CMK (cell line): ENCODE measurements around the gene AP3S2.
"Not testable (repeated sequence)": the region's sequence is repeated elsewhere in the genome, so short reads cannot be mapped to it uniquely, and the experiment has no call there.

Experiments used
- DNase-seq: peaks from one replicate; pipeline ENCODE4 v3.0.0-alpha.2; 2010; ENCODE audit warnings: low read depth

Gene AP3S2

DNA sequence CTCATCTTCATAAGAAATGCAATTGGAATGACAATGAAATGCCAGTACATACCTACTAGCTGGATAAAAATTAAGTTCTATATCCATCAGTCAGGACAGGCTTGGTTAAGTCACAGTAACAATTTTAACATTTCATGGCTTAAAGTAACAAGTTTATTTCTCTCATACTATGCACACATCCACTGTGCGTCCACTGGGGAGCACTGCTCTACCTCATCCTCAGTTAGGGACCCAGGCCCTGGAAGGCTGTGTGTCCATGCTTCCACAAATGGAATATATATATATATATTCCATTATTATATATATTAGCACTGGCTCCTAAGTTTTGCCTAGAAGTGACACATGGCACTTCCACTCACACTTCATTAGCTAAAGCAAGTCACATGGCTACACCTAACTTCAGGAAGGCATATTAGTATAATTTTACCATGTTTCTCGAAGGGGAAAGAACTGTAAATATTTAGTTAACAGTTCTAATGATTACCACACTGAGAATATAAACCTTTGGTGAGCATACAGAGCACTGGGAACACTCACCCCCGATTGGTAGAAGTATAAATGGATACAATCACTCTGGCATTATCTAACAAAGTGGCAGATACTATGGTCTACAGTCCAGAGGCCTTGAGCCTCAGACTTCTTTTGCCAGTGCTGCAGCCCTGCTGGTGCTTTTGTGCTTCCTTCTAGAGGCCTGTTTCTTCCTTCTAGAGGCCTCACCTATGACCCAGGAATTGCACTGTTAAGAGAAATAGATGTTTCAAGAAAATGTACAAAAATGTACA, 28.6 kb downstream of the AP3S2 start:
- no peak for DNase-seq

DNA sequence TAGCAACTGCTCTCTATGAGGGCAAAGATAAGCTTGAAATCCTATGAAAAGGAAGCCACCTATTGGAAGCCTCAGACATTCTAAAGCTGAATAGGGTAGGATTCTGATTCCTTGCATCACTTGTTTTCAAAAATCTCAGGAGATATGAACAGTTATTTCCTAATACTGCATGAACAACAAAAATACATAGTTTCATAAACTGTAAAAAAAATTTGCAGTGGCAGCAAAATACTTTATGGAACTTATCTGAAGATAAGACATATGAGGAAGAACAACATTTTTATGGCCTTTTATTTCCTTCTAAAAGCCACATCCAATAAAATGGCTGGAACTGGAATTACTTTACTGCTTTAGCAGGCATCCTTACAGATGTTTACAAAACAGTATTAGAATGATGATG, 29.9 kb downstream of the AP3S2 start:
- no peak for DNase-seq

DNA sequence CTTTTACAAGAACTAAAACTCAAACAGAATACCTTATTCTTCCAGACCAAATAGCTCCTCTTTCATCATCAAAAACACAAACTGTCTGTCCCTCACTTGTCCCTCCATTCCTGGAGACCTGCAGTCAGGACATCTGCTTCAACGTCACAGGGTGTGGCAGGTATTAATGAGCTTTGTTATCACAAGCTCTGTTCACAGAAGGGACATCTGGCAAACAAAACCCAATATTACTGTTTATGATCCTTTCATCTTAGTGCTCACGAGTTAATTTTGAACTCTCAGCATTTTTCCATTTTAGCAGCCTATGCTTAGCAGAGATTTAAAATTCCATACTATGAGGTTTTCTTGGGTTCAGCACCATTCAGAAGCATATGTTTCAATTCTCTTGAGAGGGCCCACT, 32.9 kb downstream of the AP3S2 start:
- DNase-seq, result no peak

DNA sequence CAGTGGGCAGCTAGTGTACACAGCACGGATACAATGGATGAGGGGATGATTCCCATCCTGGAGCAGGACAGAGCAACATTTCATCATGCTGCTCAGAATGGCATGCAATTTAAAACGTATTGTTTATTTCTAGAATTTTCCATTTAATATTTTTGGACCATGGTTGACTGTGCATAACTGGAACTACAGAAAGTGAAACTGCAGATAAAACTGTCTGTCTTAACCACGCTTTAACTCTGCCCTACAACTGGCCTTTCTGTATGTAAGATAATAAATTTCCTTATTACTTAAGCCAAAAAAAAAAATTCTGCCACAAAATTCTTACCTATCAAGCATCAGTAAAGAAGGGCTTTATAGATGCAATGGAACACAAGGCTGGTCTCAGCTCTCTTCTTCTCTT, 33.4 kb downstream of the AP3S2 start:
- DNase-seq, result no peak

DNA sequence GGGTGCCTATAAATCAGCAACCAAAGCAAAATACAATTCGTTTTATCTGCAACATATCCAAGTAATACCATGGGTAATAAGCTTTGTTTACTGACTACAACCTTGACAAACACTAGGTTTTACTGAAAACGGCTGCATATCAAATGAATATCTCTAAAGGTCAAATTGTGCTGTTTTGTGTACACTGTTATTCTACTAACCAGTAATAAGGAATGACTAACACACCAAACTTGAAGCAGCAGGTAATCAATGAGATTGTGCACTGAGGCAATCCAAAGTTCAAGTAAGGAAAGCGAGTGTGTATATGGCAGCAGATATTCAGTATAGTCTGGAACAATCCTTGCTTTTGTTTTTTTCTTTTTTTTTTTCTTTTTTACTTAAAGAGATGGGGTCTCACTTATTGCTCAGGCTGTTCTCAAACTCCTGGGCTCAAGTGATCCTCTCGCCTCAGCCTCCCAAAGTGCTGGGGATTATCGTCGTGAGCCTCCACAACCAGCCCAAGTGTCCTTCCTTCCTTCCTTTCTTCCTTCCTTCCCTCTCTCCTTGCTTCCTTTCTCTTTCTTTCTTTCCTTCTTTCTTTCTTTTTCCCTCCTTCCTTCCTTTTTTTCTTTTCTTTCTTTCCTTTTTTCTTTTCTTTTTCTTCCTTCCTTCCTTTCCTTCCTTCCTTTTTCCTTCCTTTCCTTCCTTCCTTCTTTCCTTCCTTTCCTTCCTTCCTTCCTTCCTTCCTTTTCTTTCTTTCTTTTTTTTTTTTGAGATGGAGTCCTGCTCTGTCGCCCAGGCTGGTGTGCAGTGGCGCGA, 34.9 kb downstream of the AP3S2 start:
- no peak for DNase-seq

DNA sequence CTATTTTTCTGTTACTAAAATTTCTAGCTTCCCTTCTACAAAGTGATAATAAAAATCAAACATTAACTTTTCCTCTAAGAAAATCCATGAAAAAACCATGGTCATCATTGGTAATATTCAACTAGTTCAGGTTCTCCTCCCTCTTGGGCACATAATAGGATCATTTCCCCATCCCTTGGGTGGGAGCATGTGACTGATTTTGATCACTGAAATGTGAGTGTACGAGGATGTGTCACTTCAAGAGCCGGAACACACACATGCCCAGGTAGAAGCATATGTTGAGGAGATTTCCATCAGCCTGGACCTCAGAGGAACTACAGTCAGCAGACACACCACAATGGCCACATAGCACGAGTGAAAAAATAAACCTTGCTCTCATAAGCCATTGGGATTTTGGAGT, 36.1 kb downstream of the AP3S2 start:
- no peak for DNase-seq

DNA sequence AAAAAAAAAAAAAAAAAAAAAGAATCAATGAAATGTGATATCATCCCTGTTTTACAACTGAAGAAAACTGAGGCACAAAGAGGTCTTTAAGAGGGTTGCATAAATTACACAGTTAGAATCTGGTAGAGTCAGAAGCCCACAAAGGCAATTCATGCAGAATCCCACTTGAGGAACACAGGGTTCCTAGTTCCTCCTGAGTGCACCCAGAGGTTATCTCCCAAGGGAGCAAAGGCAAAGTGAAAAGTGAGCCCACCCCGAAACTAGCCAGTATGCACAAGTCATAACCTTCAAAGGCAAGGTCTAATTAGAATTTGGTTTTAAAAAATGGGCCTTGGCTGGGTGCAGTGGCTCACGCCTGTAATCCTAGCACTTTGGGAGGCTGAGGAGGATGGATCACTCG, 37.8 kb downstream of the AP3S2 start:
- DNase-seq, result no peak

DNA sequence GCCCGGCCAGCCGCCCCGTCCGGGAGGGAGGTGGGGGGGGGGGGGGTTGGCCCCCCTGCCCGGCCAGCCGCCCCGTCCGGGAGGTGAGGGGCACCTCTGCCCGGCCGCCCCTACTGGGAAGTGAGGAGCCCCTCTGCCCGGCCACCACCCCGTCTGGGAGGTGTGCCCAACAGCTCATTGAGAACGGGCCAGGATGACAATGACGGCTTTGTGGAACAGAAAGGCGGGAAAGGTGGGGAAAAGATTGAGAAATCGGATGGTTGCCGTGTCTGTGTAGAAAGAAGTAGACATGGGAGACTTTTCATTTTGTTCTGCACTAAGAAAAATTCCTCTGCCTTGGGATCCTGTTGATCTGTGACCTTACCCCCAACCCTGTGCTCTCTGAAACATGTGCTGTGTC, 38.9 kb downstream of the AP3S2 start:
- DNase-seq, result not testable (repeated sequence)

DNA sequence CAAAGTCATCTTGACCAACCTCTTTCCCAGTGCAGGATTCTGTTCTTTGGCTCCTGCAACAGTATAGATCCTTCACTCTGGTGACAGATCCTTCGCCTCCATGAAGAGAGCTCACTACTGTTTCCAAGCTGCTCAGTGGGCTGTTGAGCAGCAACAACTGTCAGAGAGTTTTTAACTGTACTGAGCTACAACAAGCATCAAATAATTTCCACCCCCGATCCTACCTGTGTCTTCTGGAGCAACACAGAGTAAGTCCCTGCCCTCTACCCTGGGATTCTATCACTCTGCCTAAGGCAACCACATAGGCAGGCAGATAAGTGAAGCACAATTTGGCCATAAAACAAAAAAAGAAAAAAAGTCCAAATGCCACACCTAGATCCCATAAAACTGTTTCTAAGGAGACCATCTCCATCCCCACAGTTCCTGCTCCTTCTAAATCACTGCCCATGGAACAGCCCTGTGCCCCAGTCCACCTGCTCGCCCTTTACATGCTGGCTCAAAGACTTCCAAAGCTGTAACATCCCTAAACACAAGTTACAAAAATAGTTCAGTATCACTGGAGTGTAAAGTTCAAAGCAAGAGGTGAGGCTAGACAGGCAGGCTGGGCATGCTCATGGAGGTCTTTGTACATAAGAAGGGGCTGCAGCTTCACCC, 41.3 kb downstream of the AP3S2 start:
- DNase-seq, result no peak

DNA sequence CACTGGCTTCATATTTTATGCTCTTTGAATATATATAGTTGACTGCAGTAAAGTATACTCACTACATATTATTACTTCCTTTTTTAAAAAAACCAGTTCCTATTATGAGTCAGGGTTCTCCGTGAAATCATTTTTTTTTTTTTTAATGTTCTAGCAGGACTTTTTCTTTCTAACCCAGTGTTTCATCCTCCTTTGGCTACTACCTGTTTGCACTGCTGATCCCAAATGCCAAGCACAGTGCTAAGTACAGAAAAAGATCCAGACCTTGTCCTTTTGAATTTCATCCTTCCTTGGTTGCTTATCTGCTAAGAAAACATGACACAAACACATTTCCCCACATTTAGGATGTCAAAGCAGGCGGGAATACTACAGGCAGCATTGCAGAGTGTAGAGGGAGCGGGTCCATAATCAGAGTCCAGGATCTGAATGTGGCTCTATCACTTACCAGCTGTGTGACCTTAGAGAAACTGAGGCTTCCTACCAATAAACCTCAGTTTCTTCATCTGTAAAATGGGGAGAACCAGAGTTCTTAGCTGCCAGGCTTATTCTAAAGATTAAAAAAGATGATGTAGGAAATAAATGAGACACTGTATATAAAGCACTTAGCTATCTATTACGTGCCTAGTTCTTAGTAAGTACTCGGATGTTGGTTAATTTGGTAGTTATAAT, 42.0 kb downstream of the AP3S2 start:
- DNase-seq, result no peak

DNA sequence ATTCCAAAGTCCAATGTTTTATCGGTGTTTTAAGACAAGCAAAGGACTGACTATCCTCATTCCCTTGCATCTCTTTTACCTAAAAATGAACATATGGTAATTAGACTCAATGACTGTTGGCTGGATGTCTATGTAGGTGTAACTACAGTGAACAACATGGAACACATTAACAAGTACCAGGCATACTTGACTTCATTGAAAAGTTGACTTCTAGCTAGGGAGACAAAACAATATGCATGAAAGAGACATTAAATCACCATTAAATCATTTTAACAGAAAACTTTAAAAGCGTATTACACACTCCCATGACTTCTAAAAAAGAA, 44.9 kb downstream of the AP3S2 start:
- DNase-seq, result no peak

DNA sequence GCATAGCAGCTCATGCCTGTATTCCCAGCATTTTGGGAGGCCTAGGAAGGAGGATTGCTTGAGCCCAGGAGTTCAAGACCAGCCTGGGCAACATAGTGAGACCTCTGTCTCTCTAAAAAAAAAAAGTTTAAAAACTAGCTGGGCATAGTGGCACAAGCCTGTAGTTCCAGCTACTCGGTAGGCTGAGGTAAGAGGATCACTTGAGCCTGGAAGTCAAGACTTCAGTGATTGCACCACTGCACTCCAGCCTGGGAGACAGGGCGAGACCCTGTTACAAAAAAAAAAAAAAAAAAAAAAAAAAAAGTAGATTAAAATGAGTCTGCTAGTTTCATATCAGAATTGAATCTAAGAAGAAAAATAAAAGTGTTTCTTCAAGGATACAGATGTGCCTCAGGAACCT, 46.7 kb downstream of the AP3S2 start:
- no peak for DNase-seq

DNA sequence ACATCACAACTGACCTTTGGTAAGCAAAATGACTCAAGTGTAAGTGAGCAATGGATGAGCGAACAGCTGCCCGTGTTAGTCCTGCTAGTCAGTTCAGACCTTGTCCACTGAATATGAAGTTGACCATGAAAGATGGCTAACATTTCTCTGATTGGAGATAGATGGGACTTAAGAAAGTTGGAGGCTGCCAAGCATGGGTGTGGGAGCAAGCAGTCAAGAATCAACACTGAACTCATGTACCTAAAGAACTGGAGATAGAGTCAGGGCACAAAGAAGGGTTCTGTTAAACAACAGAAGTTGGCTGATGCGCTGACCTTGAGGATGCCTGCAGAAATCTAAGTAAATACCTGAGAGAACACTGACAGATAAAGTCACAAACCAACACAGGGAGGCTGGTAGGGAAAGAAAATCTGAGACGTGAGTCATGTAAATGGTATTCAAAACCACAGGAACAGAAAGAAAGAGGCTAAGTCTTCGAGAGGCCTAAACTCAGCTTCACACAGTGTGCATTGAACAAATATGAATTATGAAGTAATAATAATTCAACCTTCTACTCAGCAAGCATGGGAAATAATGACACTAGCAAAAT, 48.4 kb downstream of the AP3S2 start:
- DNase-seq, result no peak

DNA sequence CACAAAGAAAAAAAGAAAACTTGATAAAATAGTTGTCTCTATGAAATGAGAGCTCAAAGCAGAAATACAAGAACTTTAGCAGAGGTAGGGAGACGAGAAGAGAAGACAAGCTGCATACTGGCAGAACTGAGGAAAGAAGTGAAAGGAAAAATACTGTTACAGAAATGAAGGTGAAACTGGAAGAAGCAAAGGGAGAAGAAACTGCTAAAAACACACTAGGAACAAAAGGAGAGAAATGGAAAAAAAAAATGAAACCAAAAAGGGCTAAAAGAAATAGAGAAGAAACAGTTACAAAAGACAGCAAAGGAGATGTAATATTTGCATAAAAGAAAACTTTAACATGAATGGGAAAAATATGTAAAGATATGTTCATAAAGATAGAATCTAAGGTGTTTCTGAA, 51.8 kb downstream of the AP3S2 start:
- DNase-seq, result no peak

DNA sequence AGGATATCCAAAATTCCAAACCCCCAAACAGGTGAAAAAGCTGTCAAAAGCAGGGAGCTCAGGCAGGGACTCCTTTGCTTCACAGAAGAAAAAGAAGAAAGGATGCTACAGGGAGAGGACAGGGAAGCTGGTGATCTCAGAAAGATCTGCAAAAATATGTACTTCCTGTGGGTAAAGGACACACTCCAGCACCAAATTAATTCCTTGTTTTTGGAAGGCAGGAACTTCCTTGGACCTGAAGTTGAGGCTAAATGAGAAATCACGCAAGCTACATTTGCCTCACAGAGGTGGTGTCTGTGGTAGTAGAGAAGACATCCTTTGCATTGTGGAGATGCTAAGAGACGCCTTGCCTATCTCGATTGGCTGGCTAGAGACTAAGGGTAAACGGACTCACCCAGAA, 52.5 kb downstream of the AP3S2 start:
- DNase-seq, result no peak

DNA sequence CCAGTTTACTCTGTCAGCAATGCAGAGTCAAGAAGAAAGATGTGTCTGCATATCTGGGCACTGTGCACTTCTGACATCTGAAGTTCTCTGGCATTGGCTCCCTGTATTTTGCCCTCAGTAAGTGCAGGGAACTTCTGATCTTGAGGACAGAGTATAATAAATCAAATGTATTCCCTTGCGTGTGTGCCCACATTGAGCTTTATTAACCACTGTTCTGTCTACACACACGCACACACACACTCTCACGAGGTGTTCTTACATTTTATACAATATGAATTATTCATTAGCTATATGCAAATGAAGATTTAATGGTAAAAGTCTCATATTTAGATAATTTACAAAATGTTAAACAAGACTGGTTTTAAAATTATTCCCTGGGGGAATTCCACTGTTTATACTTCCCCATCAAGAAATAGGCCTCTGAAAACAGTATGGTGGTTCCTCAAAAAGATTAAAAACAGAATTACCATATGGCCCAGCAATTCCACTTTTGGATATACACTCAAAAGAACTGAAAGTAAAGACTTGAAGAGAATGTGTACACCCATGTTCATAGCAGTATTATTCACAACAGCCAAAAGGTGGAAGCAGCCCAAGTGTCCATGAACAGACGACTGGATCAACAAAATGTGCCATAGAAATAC, 54.5 kb downstream of the AP3S2 start:
- no peak for DNase-seq

DNA sequence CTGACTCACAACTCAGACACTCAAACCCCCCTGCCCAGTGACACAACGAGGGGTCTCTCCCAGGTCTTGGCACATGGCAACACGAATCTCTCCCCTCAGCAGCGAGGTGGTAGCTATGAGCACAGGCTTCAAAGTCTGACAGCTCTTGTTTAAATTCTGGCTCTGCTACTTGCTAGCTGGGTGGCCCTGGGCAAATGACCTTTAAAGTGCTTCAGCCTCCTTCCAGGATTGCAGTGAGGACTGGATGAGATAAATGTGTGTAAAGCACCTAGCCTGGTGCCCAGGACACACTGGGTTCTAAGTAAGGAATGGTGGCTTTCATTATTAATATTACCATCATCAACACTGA, 56.0 kb downstream of the AP3S2 start:
- no peak for DNase-seq

DNA sequence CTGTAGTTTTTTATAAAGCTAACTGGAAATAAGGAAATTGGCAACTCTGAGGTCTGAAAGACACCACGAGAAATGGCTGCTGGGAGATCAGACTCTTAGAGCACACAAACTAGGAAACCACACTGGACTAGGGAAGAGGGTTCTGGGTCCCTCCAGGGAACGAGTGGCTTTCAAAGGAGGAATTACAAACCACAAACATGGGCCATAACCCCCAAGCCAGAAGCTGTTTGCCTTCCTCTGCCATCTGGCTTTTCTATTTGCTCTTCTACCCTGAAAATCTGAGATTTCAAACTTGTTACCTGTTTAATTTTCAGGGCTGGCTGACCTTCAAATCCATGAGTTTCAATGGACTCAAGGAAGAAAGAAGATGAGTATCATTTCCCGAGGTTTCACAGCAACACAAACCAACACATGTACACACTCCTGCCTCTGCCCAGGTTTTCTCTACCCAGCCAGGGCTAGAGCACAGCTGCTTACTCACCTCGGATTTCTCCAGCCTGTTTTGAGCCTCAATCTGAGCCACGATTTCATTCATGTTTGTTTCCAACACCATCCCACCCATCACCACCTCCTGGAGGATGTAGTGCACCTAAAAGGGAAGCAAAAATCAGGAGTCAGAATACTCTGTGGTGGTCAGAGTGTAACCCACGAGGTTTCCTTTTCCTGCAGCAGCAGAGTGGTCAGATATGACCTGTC, 56.5 kb downstream of the AP3S2 start:
- DNase-seq, result no peak

DNA sequence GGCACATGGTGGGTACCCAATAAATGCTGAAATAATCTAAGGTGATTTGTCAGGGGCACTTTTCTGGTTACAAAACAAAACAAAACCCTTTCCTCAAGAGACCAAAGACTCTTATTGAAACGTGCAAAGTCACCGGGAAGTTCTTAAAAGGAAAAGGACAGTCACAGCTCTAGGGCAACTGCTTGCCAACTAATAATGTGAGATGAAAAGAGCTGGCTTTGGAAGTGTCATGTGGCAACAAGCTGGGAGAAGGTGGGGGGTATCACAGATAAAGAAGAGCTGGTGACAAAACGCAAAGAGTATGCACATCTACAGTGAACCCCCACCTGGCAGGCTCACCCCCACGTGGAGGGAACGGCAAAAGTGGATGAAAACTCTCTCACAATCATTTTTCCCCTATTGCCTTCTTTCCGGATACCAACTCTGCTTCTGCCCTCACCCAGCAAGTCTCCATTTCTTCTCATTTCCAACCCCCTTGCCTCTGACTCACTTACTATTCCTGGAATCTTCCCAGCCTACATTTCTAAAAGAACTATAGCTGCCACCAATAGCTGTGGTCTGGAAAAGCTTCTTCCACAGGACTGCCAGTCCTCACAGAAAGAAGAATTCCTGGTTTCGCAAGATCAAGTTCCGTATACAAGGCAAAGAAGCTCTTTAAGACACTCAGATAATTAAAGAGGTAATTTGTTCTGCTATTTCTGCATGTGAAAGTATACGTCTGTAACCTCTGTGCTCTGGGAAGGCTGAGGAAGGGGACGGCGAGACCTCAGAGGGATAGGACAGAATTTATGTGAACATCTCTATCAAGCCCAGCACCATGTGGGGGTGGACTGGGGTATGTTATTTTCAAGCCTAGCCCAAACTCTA, 57.3 kb downstream of the AP3S2 start:
- DNase-seq, result no peak

DNA sequence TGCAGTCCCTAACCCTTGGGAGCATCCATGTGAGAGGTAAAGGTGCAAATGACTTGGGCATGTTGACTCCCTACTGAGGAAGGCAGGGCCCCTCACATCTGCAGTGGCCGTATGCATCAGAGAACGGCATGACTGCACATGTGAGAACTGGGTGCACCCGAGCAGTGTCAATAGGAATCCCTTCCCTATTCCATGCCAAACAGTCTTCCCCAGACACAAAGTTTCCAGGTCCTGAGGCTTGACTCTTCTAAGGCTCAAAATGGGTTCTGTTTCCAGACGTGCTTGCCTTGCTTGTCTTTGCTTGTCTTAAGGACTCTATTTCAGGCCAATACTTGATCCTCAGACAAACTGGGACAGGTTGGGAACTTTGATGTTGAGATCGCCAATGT, 58.6 kb downstream of the AP3S2 start:
- no peak for DNase-seq
